Endodermal cell (in vitro differentiated cells): ENCODE measurements around the gene CDC42BPB. TPM values are rescaled to one million over a fixed set of nuclear protein-coding genes. Genes with fewer than 3 reads are reported as not detected.

Source experiments
- DNase-seq: peaks from one replicate; pipeline ENCODE4 v3.0.0-alpha.2; 2017
- H3K27ac ChIP-seq: 2 replicates; pipeline ENCODE4 v1.5.1; 2013; ENCODE audit warnings: mild to moderate bottlenecking, low read depth, low read length, moderate library complexity
- H3K27me3 ChIP-seq: 2 replicates; pipeline ENCODE4 v1.6.1; 2013; ENCODE audit warnings: mild to moderate bottlenecking, low read length, moderate library complexity; ENCODE audit not compliant: insufficient read depth, control insufficient read depth, poor library complexity, severe bottlenecking
- H3K36me3 ChIP-seq: 2 replicates; pipeline ENCODE4 v1.7.0; 2013; ENCODE audit warnings: mild to moderate bottlenecking, low read length, moderate library complexity; ENCODE audit not compliant: control insufficient read depth, insufficient read depth
- H3K4me1 ChIP-seq: one replicate; pipeline ENCODE4 v1.7.0; 2013; ENCODE audit warnings: low read length; ENCODE audit not compliant: control insufficient read depth, insufficient read depth
- H3K4me3 ChIP-seq: 2 replicates; pipeline ENCODE4 v1.5.1; 2013; ENCODE audit warnings: mild to moderate bottlenecking, low read length, moderate library complexity
- H3K9ac ChIP-seq: 2 replicates; pipeline ENCODE4 v1.6.1; 2013; ENCODE audit warnings: mild to moderate bottlenecking, low read length, moderate library complexity; ENCODE audit not compliant: poor library complexity, severe bottlenecking; ENCODE audit errors: extremely low read depth
- H3K9me3 ChIP-seq: 2 replicates; pipeline ENCODE4 v1.6.1; 2013; ENCODE audit warnings: mild to moderate bottlenecking, low read length, moderate library complexity; ENCODE audit not compliant: control insufficient read depth
- H3K27ac Mint-ChIP-seq: 2 replicates; pipeline ENCODE4 v1.8.0; 2020; ENCODE audit warnings: mixed read lengths
- H3K27me3 Mint-ChIP-seq: 2 replicates; pipeline ENCODE4 v1.8.0; 2021; ENCODE audit warnings: mild to moderate bottlenecking, mixed read lengths; ENCODE audit not compliant: insufficient read depth
- H3K36me3 Mint-ChIP-seq: 2 replicates; pipeline ENCODE4 v1.8.0; 2020; ENCODE audit warnings: low read depth, mixed read lengths
- H3K4me1 Mint-ChIP-seq: 2 replicates; pipeline ENCODE4 v1.8.0; 2020; ENCODE audit warnings: mixed read lengths
- H3K4me3 Mint-ChIP-seq: 2 replicates; pipeline ENCODE4 v1.8.0; 2020; ENCODE audit warnings: mild to moderate bottlenecking, moderate library complexity, mixed read lengths
- H3K9me3 Mint-ChIP-seq: 2 replicates; pipeline ENCODE4 v1.8.0; 2020; ENCODE audit warnings: mild to moderate bottlenecking, mixed read lengths
- WGBS, 2 experiments: methylation state at CpG; one replicate each; pipeline versions ENCODE4 v1.1.5 to v1.1.7; 2013; ENCODE audit warnings: missing lambda C conversion rate in 2 of 2, mixed read lengths in 1 of 2; ENCODE audit not compliant: insufficient coverage in 1 of 2, insufficient read length in 1 of 2; 5-methylcytosine and 5-hydroxymethylcytosine counted together
- total RNA-seq, 2 donors: library from RNA; stranded (reverse); fragmentation: NEBNext Ultra II Directional in 1 of 2; extraction: Animal tissue kit (Norgen Biotek cat#: 25700) in 1 of 2; gene quantifications; 2 replicates in 1 of 2; 3 replicates in 1 of 2; pipeline ENCODE4 v1.2.1, GENCODE V29; 2021
- TF ChIP-seq, protein P1 (sequence below): fragments of 200-600 bp; sonication (generic); conservative IDR thresholded peaks from 2 replicates; pipeline ENCODE4 v1.5.0; 2021; ENCODE audit warnings: antibody characterized with exemption, mild to moderate bottlenecking

The CDC42BPB gene
- total RNA-seq, 2 donors from 2014 or later = 120 to 123 TPM

DNA sequence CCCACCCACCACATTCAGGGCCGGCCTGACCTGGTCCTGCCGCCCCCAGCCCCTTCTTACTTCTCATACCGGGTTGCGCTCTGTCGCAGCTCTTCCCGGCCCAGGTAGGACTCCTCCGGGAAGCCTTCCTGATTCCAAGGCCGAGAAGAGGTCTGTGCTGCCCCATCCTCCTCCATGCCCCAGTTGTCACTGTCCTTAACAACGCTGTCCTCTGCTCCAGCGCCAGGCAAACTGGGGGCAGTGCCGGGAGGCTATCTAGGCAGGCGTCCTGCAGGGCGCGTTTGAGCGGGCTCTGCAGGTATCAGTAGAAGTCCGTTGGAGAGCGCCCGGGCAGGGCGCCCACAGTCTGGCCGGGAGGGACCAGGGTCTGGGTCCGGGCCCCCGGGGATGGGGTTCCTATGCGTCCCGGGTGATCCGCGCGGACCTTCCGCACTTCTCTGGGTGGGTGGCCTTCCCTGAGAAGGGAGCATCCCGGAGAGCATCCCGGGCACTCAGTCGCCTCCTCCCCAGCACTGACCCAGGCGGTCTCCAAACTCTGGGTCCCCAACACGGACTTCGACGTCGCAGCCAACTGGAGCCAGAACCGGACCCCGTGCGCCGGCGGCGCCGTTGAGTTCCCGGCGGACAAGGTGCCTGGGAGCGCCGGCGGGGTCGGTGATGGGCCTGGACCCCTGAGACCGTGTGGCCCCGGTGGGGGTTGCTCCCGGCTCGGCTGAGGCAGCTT lies 134.0 kb downstream of the CDC42BPB start:
- no peaks in the 10 kb centered on the region for H3K36me3 Mint-ChIP-seq
- Histone ChIP-seq H3K27me3 (peaks cover 77% of the 10 kb centered on the region), H3K27ac (no peak overlapping the region), H3K9ac (no peak overlapping the region), H3K9me3 (no peaks in the 10 kb centered on the region), H3K36me3 (no peaks in the 10 kb centered on the region), H3K4me1 (peaks cover 8% of the 10 kb centered on the region), H3K4me3 (peak overlapping the region; percentile 69)
- 16 to 17% methylated on average over 44 to 53 of the region's 53 CpGs for WGBS, 2 experiments
- H3K4me1 Mint-ChIP-seq = peaks cover 6% of the 10 kb centered on the region
- H3K27me3 Mint-ChIP-seq = peaks cover 25% of the 10 kb centered on the region
- no peaks in the 10 kb centered on the region for H3K9me3 Mint-ChIP-seq
- H3K27ac Mint-ChIP-seq = no peak overlapping the region
- H3K4me3 Mint-ChIP-seq = no peak overlapping the region
- no peak for DNase-seq
- TF ChIP-seq, protein P1, sequence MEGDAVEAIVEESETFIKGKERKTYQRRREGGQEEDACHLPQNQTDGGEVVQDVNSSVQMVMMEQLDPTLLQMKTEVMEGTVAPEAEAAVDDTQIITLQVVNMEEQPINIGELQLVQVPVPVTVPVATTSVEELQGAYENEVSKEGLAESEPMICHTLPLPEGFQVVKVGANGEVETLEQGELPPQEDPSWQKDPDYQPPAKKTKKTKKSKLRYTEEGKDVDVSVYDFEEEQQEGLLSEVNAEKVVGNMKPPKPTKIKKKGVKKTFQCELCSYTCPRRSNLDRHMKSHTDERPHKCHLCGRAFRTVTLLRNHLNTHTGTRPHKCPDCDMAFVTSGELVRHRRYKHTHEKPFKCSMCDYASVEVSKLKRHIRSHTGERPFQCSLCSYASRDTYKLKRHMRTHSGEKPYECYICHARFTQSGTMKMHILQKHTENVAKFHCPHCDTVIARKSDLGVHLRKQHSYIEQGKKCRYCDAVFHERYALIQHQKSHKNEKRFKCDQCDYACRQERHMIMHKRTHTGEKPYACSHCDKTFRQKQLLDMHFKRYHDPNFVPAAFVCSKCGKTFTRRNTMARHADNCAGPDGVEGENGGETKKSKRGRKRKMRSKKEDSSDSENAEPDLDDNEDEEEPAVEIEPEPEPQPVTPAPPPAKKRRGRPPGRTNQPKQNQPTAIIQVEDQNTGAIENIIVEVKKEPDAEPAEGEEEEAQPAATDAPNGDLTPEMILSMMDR = no peak

DNA sequence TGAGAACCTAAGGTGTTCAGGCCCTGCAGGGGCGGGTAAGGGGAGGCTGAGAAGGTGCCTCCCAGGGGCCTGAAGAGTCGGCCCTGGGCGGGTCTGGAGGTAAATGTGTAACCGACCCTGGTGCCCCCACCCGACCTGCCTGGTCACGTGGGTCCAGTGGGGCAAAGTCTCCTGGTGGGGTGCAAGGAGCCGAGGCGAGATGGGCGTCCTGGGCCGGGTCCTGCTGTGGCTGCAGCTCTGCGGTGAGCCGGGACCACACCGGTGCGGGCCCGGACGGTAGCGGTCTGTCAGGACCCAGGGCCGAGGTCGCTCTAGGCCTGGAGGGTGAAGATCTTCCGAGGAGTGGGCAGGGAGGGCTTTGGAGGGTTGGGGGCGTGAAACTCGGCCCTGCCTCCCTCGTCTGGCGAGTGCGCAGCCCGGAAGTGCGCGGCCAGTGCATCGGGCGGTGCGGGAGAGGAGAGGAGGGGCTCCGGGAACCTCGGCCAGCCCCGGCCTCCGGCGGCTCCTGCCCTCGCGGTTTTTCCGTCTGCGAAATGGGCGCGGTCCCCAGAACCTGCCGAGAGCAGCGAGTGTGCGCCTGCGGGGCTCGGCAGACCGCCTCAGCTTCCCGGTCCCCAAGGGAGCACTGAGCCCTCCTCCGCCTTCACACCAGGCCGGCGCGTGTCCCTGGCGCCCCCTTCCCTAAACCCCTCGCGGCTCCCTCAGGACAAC lies 134.7 kb downstream of the CDC42BPB start, which contains the start of gene AMN:
Gene AMN (plus strand): TSS at position 174 of the 711 bp plus-strand sequence. CDS start 26 bp downstream, at position 200.
- Histone ChIP-seq H3K4me3 (peak within 1 kb of the TSS; percentile 69), H3K27me3 (peaks cover 70% of the 10 kb centered on the region), H3K9ac (no peak within 1 kb of the TSS), H3K36me3 (no peaks in the 10 kb centered on the region), H3K4me1 (peaks cover 5% of the 10 kb centered on the region), H3K27ac (no peak within 1 kb of the TSS), H3K9me3 (no peaks in the 10 kb centered on the region)
- TF ChIP-seq, protein P1 = no peak
- H3K27ac Mint-ChIP-seq = no peak within 1 kb of the TSS
- no peak within 1 kb of the TSS for H3K4me3 Mint-ChIP-seq
- peak; percentile 69 for DNase-seq
- H3K27me3 Mint-ChIP-seq = peaks cover 19% of the 10 kb centered on the region
- H3K9me3 Mint-ChIP-seq = no peaks in the 10 kb centered on the region
- no peaks in the 10 kb centered on the region for H3K36me3 Mint-ChIP-seq
- peaks cover 6% of the 10 kb centered on the region for H3K4me1 Mint-ChIP-seq
- WGBS, 2 experiments = 15 to 25% methylated on average over 11 to 56 of the region's 56 CpGs

DNA sequence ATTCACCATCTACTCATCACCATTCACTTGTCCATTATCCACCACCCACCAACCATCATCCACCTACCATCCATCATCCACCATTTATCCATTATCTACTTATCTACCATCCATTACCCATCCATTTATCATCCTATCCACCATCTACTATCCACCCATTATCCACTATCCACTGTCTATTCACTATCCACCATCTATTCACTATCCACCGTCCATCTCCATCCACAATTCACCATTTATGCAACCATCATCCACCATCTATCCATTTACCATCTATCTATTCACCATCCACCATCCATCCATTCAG lies 136.4 kb downstream of the CDC42BPB start:
- Mint-ChIP-seq H3K4me1 (peaks cover 2% of the 10 kb centered on the region), H3K4me3 (no peak overlapping the region), H3K9me3 (no peaks in the 10 kb centered on the region), H3K27ac (no peak overlapping the region), H3K27me3 (peaks cover 13% of the 10 kb centered on the region), H3K36me3 (no peaks in the 10 kb centered on the region)
- Histone ChIP-seq H3K27ac (no peak overlapping the region), H3K4me3 (no peak overlapping the region), H3K4me1 (peaks cover 5% of the 10 kb centered on the region), H3K36me3 (no peaks in the 10 kb centered on the region), H3K9ac (no peak overlapping the region), H3K9me3 (no peaks in the 10 kb centered on the region), H3K27me3 (peaks cover 53% of the 10 kb centered on the region)
- DNase-seq = no peak
- TF ChIP-seq, protein P1 = no peak
- 80 to 86% methylated on average over 1 of the region's 1 CpG for WGBS, 2 experiments
